Chondrocyte (in vitro differentiated cells): ENCODE data around the gene CABYR. TPM values are rescaled to one million over a fixed set of nuclear protein-coding genes. Genes with fewer than 3 reads are reported as not detected.

Experiments used
- DNase-seq: peaks from one replicate; pipeline ENCODE4 v3.0.0; 2021; ENCODE audit warnings: mixed read lengths, low spot score
- H3K27ac Mint-ChIP-seq: one replicate; pipeline ENCODE4 v1.8.0; 2021; ENCODE audit warnings: mild to moderate bottlenecking, moderate library complexity, mixed read lengths; ENCODE audit not compliant: unreplicated experiment
- H3K27me3 Mint-ChIP-seq: 2 replicates; pipeline ENCODE4 v1.8.0; 2021; ENCODE audit warnings: low read depth, mixed read lengths
- H3K36me3 Mint-ChIP-seq: 2 replicates; pipeline ENCODE4 v1.8.0; 2021; ENCODE audit warnings: low read depth, mixed read lengths
- H3K4me1 Mint-ChIP-seq: 2 replicates; pipeline ENCODE4 v1.8.0; 2021; ENCODE audit warnings: low read depth, mild to moderate bottlenecking, mixed read lengths
- H3K4me3 Mint-ChIP-seq: one replicate; pipeline ENCODE4 v1.8.0; 2021; ENCODE audit warnings: mild to moderate bottlenecking, moderate library complexity, mixed read lengths; ENCODE audit not compliant: unreplicated experiment
- H3K9me3 Mint-ChIP-seq: 2 replicates; pipeline ENCODE4 v1.8.0; 2021; ENCODE audit warnings: low read depth, mixed read lengths
- CTCF ChIP-seq: fragments of 200-600 bp; sonication (generic); IDR thresholded peaks from 2 replicates; pipeline ENCODE4 v1.5.0; 2021; ENCODE audit warnings: antibody characterized with exemption, mild to moderate bottlenecking, moderate library complexity
- total RNA-seq: library from RNA; stranded (reverse); gene quantifications from 3 replicates; pipeline ENCODE4 v1.2.1, GENCODE V29; 2021

CABYR gene
- total RNA-seq, 1 donor from 2014 or later: 9.8 TPM

DNA sequence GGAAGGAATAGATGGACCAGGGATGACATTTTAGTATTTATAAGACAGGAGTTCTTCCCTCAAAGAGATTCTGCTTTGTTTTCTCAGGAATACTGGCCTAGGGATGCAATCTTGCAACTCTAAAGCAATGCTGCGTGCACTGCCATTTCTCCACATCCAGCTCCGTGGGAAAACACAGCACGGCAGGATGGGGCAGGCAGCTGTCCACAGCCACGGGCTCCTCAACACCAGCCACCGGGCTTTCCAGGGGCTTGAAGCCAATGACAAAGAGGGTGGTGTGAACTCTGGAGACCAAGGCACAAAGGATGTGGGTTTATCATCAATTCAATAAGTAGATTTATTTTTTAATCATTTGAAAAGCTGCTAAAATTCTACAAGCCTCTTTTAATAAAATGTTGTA is 49.3 kb downstream of the CABYR start:
- Mint-ChIP-seq H3K36me3 (no peaks in the 10 kb centered on the region), H3K27me3 (no peaks in the 10 kb centered on the region), H3K27ac (no peak overlapping the region), H3K9me3 (no peaks in the 10 kb centered on the region), H3K4me1 (peaks cover 19% of the 10 kb centered on the region), H3K4me3 (no peak overlapping the region)
- DNase-seq: no peak
- no peak for TF ChIP-seq CTCF

DNA sequence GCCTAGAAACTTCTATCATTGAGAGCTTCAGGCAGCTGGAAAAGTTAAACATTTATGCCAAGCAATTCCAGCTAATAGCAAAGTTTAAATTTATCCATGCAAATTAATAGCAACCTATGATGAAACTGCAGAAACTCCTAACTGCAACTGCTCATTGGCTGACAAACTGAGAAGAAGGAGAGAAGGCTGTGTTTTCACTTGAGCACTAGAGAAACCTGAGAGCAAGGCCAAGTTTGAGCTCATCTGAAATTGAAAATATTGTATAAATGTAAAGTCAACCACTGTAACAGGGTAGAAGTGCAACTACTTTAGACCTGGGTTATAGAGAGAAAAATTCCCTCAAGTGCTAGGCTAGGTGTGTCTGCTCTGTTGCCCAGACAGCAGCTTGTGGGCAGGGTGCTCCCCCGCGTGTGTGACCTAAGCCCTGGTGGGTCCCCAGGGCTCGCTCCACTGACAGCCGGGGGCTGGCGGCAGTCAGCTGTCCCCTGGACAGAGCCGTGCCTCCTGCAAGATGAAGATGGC is 50.2 kb downstream of the CABYR start:
- Mint-ChIP-seq H3K27me3 (no peaks in the 10 kb centered on the region), H3K9me3 (no peaks in the 10 kb centered on the region), H3K4me3 (no peak overlapping the region), H3K36me3 (no peaks in the 10 kb centered on the region), H3K27ac (no peak overlapping the region), H3K4me1 (peaks cover 23% of the 10 kb centered on the region)
- TF ChIP-seq CTCF: no peak
- DNase-seq: no peak

GRCh38 chr18:24189664-24190346 is 50.9 kb downstream of the CABYR start:
- Mint-ChIP-seq H3K27ac (no peak overlapping the region), H3K4me1 (peaks cover 23% of the 10 kb centered on the region), H3K4me3 (no peak overlapping the region), H3K9me3 (no peaks in the 10 kb centered on the region), H3K27me3 (no peaks in the 10 kb centered on the region), H3K36me3 (no peaks in the 10 kb centered on the region)
- no peak for DNase-seq
- TF ChIP-seq CTCF: no peak

DNA sequence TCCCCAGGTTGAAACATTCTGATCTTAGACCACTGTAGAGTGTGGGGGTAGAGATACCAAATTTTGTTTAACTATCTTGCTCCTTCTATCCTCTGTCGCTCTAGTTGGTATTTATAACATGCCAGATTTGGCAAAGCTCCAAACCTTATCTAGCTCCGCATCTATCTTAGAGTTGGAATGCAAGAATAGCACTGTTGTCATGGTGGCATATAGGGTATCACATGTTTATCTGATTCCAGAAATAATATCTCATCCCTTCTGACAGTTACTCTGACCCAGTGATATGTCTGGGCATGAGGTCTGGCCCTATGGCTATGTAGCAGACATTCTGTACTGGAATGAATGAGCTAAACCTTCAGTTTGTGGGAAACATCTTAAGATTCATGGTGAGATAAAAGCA is 51.7 kb downstream of the CABYR start:
- H3K27me3 Mint-ChIP-seq: no peaks in the 10 kb centered on the region
- no peak overlapping the region for H3K27ac Mint-ChIP-seq
- H3K9me3 Mint-ChIP-seq: no peaks in the 10 kb centered on the region
- peaks cover 23% of the 10 kb centered on the region for H3K4me1 Mint-ChIP-seq
- peaks cover 3% of the 10 kb centered on the region for H3K36me3 Mint-ChIP-seq
- H3K4me3 Mint-ChIP-seq: no peak overlapping the region
- DNase-seq: no peak
- no peak for TF ChIP-seq CTCF

GRCh38 chr18:24195296-24196053 is 56.6 kb downstream of the CABYR start:
- Mint-ChIP-seq H3K36me3 (peaks cover 3% of the 10 kb centered on the region), H3K27ac (no peak overlapping the region), H3K27me3 (no peaks in the 10 kb centered on the region), H3K4me3 (no peak overlapping the region), H3K4me1 (peaks cover 25% of the 10 kb centered on the region), H3K9me3 (no peaks in the 10 kb centered on the region)
- no peak for TF ChIP-seq CTCF
- no peak for DNase-seq
